Right lobe of liver (tissue), 4 donors: ENCODE data around the gene ISM2.

Source experiments
- CTCF ChIP-seq, 4 donors: fragments of 200-600 bp in 3 of 4; fragments of 450-650 bp in 1 of 4; IDR thresholded peaks; one replicate each; pipeline versions ENCODE4 v1.5.1 to v1.8.0; 2016 to 2022; ENCODE audit warnings: antibody characterized with exemption in 4 of 4, mild to moderate bottlenecking in 2 of 4
- POLR2A ChIP-seq: fragments of 450-650 bp; IDR thresholded peaks from one replicate; pipeline ENCODE4 v1.6.1; 2017; ENCODE audit warnings: antibody characterized with exemption, mild to moderate bottlenecking
- donor health status: DM: no; HTN: no; CAD: no.
- donor health status: DM: no; HTN: no; CAD: no.
- donor health status: DM: no; HTN: yes; CAD: no.

DNA sequence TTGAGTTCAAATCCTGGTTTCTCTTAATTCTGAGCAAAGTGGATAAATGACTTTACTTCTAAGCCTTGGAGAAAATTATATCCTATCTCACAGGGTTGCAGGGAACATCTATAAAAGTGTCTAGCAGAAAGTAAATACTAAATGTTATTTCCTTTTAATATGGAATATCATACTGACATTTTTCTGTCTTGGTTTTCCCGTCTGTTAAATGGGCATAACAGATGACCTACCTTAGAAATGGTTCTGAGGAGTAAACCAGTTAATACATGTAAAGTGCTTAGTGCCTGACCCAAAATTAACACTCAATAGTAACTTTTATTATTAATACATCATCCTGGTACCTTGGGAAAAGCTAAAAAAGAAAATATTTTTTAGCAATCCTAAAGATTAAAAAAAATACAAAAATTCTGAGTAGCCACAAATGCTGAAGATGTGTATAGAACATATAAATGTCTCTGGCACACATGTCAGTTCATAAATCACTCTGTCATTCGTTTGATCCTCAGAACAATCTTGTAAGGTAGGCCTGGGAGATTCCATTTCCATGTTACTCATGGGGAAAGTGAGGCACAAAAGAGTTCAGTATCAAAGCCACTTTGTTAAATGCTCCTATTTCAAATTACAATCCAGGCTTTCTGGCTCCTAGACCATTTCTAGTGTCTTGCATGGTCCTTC lies 42.5 kb downstream of the ISM2 start:
- TF ChIP-seq CTCF (IDR thresholded peaks at IDR 0.05), result no peak
- no peak for TF ChIP-seq POLR2A
